Fibroblast of peridontal ligament (primary cell): ENCODE measurements around the gene SLIT3.

Experiments
- DNase-seq: peaks from one replicate; pipeline ENCODE4 v3.0.0-alpha.2; 2010; ENCODE audit errors: extremely low read depth

SLIT3 gene

DNA sequence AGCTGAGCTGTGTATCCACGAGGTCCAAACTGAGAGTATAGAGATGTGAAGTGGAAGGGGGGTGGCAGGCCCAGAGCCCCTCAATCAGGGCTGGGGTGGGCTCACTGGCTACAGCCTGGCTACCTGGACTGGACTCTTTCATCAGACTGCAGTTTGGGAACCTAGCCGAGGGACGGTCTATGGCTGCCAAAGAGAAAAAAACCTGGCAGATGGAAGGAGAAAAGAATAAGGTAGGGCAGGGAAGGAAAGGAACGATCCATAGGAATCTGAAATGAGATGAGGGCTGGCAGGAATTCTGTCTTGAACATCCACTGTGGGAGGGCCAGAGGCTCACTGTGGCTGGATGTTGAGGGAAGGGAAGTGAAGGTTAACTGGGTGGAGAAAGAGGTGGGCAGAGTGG lies 497.4 kb downstream of the SLIT3 start:
- DNase-seq: no peak

DNA sequence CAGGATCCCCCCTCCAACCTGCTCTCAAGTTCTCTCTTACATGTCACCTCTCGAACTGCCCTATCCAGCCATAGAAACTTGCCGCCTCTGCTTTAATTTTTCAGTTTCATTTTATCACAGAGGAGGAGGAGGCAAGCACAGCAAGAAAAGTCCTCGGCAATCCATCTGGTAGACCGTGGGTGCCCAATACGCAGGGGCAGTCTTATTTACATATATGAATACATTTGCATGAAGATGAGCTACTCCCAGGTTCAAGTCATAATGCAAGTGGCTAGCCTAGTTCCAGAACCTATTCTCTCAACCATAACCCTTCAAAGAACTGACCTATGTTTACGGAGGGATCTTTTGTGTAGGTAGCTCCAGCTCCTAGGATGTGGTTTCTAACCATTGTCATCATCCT lies 498.6 kb downstream of the SLIT3 start:
- no peak for DNase-seq

DNA sequence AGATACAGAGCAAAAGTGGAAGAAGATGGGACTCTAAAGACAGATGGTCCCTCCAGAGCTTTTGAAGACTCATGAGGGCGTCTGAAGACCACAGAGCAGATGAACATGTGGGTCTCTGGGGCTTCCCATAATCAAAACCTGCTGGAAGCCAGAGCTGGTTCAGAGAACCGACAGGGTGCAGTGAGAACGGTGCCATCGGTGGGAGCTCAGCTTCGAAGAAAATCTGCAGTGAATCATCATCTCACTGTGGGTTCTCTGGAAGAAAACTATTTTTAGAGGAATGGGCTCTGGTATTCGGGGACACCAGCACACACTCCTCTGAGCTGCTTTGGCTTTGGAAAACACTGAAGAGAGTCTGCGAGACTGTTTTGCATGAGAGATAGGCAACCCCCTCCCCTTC lies 499.4 kb downstream of the SLIT3 start:
- DNase-seq: peak; percentile 20

DNA sequence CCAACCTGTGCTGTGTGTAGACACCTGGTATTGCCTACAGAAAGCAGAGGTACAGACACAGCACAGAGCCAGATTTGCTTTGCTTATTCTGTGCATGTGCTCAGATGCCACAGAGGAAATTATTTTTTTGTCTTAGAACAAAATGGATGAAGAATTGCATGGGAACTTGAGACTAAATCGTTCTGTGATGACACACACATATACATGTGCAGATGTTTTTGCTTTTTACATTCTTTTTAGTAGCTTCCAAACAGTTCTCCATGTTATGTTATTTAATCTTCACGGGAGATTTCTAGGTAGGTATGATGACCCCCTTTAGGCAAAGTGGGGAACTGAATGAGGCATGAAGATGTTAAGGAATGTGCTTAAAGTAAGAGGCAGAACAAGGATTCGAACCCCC lies 500.2 kb downstream of the SLIT3 start:
- DNase-seq: peak; percentile 57

DNA sequence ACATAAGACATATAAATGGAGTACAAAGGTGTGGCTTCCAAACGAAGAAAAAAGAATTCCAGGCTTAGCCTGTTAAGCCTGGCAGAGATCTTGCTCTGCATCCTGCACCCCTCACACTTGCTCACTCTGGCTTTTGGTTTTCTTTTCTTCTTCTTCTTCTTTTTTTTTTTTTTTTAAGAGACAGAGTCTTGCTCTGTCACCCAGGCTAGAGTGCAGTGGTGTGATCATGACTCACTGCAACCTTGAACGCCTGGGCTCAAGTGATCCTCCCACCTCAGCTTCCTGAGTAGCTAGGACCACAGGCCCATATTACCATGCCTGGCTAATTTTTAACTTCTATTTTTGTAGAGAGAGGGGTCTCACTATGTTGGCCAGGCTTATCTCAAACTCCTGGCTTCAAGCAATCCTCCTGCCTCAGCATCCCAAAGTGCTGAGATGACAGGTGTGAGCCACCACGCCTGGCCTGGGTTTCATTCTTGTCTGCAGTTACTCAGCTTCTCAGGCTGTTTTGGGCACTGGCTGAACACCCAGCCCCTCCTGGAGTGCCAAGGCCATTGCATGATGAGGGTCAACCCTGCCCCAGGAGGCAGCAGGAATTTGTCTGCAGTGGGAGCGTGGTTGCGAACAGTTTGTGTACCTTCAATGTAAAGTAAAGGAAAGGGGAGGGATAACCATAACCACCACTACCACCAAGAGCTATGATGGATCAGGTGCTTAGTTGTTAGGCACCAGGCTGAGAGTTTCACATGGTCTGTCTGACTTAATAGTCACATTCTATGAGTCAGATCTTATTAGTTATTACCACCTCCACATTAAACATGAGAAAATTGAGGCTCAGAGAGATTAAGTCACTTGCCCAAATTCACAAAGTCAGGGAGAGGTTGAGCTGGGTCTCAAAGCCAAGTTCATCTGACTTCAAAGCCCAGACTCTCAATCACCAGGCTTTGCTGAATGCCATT lies 502.6 kb downstream of the SLIT3 start:
- DNase-seq: no peak

DNA sequence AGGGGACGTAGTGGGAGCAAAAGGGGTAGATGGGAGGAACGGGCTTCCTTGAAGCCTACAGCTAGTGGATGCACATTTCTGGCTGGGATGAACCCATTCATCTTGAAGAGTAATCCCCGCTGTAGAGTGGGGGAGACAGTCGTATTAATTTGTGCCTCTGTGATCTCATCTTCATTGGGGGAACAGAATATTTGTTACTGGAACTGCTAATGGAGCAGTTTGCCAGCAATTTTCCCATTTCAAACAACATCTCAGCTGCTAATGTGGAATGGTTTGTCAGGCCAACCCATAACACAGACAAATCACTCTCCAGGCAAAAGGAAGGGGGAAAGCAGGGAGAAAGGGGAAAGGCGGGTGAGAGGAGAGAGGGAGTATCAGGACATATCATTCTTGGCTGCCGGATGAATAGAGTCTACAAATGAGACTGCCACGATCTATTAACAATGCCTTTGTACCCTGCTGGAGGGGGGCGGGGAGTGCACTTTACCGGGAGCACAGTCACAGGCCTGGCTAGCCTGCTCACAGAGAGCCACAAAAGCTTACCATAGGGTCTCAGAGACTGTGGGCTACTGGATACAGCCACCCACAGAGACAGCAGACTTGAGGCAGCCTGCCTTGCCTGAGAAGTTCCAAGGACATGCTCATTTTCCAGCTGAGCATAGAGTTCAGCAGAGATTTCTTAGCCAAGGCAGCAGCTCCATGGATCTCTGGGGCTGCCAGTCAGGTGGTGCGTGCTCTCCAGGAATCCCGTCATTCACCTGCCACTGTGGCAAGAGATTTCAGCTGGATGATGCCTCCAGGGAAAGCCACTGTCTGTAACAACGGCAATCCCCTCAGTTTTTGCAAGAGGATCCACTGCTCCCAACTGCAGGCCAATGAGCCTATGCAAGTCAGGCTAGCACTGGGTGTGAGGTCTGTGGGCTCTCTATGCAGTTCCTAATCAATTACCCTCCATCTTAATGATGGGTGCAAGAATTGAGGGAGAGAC lies 504.1 kb downstream of the SLIT3 start:
- no peak for DNase-seq

DNA sequence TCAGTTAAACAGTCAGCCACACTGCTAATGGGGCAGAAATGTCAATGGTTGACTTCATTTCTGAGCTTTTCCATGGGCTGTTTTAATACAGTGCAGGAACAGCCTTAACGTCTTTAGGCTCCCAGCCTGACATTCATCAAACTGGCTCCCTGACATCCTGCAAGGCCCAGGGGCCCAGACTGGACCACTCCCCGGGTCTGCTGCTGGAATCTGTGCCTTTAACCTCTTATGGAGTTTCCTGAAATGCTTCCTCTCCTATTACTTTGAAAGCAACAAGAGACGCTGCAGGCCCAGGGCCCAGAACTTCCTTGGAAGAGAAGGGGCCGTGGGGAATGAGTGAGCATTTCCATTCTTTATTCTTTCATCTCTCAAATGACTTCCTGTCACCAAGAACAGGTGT lies 504.9 kb downstream of the SLIT3 start:
- DNase-seq: no peak

DNA sequence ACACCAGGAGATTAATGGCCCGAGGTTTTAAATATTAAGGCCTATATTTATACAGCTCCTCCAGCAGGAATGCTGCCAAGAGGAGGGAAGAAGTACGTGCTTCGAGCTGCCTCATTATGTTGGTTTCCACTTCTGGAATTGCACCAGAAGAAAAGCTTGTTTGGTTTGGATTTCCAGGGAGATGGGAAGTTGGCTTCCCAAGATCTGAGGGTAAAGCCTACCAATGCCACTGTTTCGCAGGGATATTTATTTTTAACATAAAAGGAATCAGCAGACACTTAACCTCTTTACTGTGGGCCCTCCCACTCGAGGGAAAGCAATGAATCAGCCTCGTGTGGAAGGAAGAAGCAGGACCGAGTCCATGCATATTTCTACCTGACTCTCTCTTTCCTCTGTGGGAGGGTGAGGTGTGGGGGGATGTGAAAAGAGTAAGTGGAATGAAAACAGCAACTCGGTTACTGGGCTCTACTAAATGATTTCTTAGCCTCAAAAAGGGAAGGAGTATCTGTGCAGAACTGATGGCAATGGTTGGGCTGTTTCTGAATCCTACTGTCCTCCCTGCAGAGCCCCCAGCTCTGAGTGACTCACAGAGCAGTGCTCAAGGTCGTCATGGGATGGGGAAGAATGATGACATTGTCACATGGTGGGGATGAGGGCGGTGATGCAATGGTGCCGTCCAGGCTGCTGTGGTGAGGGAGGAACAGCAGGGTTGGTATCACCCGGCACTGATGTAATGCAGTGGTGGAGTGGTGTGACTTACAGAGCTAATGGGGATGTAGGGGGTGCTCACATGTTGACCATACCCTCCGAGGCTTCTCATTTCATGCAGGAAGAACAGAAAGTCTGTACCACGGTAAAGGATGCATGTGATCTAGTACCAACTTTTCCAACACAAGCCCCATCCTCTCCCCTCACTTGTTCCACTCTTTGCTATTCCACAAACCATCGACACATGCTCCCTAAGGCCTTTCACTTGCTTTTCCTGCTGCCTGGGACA lies 506.8 kb downstream of the SLIT3 start:
- DNase-seq: peak; percentile 89

DNA sequence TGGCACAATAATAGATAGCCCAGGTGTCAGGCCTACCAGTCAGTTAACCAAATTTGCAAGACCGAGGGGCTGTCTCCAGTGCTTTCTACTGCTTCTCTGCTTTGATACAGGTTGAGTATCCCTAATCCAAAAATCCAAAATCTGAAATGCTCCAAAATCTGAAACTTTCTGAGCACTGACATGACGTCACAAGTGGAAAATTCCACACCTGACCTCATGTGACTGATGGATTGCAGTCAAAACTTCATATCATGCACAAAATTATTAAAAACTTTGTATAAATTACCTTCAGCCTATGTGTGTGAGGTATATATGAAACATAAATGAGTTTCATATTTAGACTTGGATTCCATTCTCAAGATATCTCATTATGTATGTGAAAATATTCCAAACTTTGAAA lies 508.3 kb downstream of the SLIT3 start:
- no peak for DNase-seq

DNA sequence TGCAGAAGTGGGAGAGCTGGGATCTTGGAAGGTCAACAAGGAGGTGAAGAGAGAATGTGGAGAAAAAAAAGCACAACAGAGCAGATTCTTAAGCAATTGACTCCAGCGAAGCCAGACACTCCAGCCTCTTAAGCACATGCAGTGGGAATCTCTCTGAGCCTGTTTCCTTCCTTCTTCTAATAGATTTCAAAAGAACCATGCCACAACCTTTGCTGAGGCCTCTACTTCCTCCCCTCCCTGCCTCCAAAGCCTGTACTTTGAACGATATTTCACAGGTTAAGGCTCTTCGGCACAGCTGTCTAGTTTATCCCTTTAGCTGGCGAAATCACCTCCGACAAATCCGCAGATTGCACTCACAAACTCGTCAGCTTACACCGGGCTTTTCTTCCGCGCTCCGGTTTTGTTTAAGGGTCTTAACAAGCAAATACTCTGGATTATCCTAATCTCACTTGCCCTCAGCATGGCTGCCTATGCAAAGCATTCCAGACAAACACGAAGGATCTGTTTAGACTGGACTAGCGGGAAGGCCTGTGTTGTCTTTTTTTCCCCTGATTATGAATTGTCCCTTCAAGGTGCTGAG lies 510.2 kb downstream of the SLIT3 start:
- no peak for DNase-seq

DNA sequence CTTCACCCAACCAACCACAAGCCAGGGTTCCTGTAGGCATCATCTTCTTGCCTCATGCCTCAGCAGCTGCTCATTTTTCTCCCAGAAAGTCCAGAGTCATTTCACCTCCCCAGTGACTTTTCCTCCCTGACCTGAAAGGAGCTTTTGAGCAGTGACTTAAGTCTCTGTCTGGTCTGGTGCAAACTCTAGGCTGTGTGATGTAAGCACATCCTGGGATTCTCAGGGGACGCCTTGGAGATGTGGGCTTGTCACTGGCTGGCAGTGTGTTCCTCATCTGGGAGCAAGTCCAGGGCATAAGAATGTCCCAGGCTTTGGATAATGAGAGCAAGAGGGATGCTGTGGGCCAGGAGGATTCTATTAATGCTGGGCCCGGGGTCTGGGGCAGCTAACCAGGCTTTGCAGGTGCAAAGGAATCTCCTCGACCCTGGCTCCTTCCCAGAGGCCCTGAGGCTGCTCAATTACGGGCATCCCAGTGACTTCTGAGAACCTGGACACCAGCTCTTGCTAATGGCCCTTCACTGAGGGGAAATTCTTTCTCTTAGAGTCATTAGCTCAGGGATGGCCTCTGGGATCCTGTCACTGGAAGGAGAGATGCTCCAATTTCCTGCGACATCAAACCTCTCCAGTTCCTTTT lies 510.8 kb downstream of the SLIT3 start:
- DNase-seq: peak; percentile 27

DNA sequence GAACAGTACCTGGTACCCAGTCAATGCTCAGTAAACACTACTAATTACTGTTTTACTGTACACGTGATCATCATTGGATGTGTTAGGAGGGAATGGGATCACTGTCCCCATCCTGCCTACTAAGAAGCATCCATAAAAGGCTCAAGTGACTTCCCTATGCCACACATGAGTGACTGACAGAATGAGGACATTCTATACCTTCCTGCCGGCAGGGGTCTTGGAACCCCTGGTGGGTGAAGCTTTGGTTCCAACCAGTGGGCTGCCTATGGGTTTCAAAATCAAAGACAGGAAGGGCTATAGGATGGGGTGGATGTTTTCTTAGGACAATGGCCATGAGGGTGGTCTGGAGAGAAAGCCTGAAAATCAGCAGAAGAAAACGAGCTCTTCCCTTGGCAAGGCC lies 512.2 kb downstream of the SLIT3 start:
- DNase-seq: no peak

DNA sequence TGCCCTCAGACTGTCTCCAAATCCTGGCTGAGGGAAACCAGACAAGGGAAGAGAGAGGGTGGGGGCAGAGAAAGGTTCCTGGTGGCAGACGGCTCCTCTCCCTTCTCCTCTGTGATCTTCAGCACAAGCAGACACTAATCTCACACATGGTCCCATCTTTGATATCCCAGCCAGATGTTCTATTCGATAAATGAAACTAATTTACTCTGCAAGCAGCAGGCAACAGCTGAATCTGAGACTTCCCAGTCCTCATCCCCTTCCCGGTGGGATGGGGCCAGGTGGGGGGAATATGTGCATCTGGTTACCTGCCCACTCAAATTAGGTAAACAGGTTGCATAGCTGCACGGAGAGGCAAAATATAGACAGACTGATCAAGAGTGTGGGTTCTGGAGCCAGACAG lies 512.8 kb downstream of the SLIT3 start:
- DNase-seq: no peak

DNA sequence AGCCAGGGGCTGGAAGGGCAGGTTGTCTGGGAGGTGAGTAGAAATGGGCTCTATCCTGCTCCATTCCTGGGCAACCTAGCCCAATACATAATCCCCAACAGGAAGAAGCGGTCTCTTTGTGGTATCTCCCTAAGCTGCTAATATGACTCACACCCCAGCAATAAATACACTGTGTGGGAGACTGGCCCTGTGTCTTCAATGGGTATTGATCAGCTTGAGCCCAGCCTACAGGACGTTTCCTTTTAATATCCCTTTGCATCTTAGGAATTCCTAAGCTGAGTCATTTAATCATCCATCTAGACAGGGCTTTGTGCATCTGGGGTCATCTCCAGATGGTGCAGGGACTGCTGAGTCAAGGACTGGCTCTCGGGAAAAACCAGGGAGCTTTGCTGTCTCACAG lies 514.8 kb downstream of the SLIT3 start:
- DNase-seq: no peak

DNA sequence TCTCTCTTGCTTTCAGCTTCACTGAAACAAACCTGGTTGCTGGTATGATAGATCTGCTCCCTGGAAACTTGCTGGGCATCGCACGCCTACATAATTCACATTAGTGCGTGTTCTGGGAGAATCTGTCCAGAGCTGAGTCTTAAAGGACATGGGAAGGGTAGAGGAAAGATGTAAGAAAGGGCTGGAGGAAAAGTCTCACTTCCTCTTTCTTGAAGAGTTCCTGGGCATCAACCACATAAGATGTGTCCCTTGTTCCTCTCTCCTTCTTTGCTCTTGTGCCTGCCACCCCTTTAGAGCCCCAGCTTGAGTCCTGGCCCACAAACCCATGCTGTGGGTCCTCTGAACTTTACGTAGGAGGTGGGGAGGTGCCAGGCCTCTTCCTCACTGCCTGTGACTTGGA lies 516.5 kb downstream of the SLIT3 start:
- no peak for DNase-seq

DNA sequence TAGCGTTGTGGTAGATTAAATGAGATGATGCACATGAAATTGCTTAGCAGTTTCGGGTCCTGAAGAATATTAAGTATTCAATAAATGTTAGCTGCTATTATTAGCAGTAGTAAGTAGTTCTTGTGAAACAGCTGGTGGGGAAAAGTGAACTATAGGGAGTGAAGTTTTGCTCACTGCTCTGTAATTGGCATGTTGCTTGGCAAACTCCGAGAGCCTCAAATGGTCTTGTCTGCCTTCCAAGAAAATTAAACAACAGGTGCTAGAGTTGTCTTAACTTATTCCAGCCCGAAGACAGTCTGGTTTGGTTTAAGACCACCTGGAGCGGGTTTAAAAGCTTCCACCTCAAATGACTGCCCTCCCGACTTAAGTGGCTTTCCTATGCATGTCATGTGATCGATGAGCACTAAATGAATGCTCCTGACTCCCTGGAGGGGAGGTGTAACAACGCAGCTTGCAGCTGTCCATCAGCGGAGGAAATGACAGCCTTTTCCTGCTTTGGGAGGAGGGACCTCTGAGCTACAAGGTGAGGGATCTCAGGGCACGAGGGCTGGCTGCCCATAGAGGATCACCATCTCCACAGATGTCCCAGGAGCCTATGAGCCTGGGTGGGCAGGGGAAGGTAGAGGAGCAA lies 518.9 kb downstream of the SLIT3 start:
- DNase-seq: no peak

DNA sequence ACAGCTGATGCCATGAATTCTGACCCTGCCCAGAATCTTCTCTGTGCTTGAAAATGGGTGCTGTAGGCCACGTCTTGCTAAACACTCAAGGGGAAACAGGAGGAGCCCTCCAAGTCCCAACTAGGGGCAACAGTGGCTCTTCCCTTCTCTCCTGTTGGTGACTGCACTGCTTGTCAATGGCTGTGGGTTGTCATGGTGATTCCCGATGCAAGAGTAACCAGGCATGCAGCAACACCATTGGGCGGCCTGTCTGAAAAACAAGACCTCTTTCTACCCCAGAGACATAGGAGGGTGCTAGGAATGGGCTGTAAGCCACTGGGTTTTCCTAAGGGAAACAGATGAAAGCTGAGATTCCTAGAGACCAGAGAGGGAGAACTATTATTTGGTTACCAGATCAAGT lies 520.1 kb downstream of the SLIT3 start:
- DNase-seq: no peak

DNA sequence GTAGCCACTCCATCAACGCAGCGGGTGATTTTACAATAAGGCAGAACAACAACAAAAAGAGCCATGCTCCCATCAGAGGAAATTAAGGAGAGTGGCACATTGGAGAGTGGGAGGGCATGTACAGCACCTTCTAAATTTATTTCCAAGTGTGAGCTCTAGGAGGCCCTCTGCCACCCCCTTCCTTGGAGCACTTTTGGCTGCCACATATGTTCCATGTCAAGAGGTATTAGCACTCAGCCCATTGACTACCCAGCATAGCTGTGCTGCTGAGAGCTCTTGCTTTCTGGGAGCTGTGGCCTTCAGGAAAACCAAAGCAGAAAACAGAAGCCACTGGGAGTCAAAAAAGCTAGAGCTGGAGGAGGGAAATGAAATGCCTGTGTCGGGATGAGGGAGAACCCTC lies 521.6 kb downstream of the SLIT3 start:
- no peak for DNase-seq

DNA sequence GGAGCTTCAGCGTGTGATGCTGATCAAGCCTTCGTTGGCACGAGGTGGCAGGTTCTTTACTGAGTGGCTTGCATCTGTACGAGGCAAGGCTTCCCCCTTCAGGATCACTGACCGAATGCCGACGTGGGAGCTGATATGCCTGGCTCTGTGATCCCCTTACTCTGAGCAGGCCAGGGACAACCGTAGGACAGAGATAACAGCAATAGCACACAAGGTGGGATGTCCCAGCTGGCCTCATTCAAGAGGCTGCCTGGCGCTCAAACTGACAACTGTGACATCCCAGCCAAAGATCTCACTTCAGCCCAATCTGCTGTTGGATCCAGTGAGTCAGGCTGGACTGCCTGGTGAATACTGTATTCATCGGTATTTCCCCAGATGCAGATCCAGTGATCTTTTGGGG lies 522.4 kb downstream of the SLIT3 start:
- no peak for DNase-seq

DNA sequence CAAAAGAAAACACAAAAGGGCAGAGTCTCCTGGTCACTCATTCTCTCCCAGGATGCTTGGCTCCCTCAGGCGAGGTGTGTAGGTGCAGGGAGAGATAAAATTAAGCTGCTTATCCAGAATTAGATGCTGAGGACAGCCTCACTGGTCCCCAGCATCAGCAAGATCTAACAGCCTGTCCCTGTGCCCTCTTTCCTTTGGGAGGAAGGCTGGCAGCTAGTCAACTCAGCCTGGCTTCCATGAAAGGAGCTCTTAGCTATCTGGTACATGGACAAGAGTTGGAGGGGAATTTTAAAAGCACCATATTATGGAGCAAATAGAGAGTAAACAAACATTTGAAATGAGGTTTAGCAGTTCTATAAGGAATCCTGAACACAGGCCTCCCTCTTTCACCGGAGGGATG lies 523.3 kb downstream of the SLIT3 start:
- no peak for DNase-seq
